GM18870 (cell line): ENCODE data around the gene PSMC3.
"Not testable (repeated sequence)": the region's sequence is repeated elsewhere in the genome, so short reads cannot be mapped to it uniquely, and the experiment has no call there.

Experiments
- ATAC-seq: cut with Tn5 transposase; IDR thresholded peaks from one replicate; pipeline ENCODE4 v1.9.1; 2021; ENCODE audit warnings: moderate library complexity; ENCODE audit not compliant: unreplicated experiment

Gene PSMC3

GRCh38 chr11:47426062-47426956 is at the start of gene PSMC3:
TSS of gene PSMC3 (minus strand) at chr11:47426439. CDS start at chr11:47426279, 160 bp downstream.
- ATAC-seq, result peak; percentile 74

GRCh38 chr11:47470671-47471070 is 44.4 kb upstream of the PSMC3 start:
- no peak for ATAC-seq

GRCh38 chr11:47469361-47470179 is 43.3 kb upstream of the PSMC3 start:
- ATAC-seq, result no peak

GRCh38 chr11:47468598-47469214 is 42.5 kb upstream of the PSMC3 start:
- no peak for ATAC-seq

GRCh38 chr11:47467357-47467756 is 41.1 kb upstream of the PSMC3 start:
- ATAC-seq, result no peak

- ATAC-seq, result no peak
Measured at GRCh38 chr11:47466701-47467250, 40.5 kb upstream of the PSMC3 start.

- no peak for ATAC-seq
Measured at GRCh38 chr11:47466201-47466600, 40.0 kb upstream of the PSMC3 start.

- ATAC-seq, result no peak
Measured at GRCh38 chr11:47464483-47464882, 38.2 kb upstream of the PSMC3 start.

GRCh38 chr11:47461876-47462275 is 35.6 kb upstream of the PSMC3 start:
- ATAC-seq, result no peak

- ATAC-seq, result no peak
Measured at GRCh38 chr11:47460571-47461235, 34.5 kb upstream of the PSMC3 start.

GRCh38 chr11:47454258-47454671 is 28.0 kb upstream of the PSMC3 start:
- ATAC-seq, result not testable (repeated sequence)

- no peak for ATAC-seq
Measured at GRCh38 chr11:47453365-47453764, 27.1 kb upstream of the PSMC3 start.

- no peak for ATAC-seq
Measured at GRCh38 chr11:47451990-47452389, 25.8 kb upstream of the PSMC3 start.

GRCh38 chr11:47451436-47451835 is 25.2 kb upstream of the PSMC3 start:
- no peak for ATAC-seq

GRCh38 chr11:47449541-47449940 is 23.3 kb upstream of the PSMC3 start:
- ATAC-seq, result no peak

- ATAC-seq, result no peak
Measured at GRCh38 chr11:47448566-47449427, 22.6 kb upstream of the PSMC3 start, which contains the start of gene RAPSN. TSS of gene RAPSN (minus strand) at chr11:47449136. CDS start at chr11:47448964, 172 bp downstream.

GRCh38 chr11:47447906-47448305 is 21.7 kb upstream of the PSMC3 start:
- no peak for ATAC-seq

- no peak for ATAC-seq
Measured at GRCh38 chr11:47446833-47447232, 20.6 kb upstream of the PSMC3 start.

GRCh38 chr11:47445840-47446239 is 19.6 kb upstream of the PSMC3 start:
- ATAC-seq, result no peak
